GM18951 (cell line): ENCODE measurements around the gene SLC7A6OS.

ENCODE experiments used
- POLR2A ChIP-seq: IDR thresholded peaks from 4 replicates; pipeline ENCODE4 v1.6.1; 2011; ENCODE audit warnings: mild to moderate bottlenecking; ENCODE audit not compliant: insufficient read length, insufficient read depth; ENCODE audit errors: extremely low read depth
- in situ Hi-C: fragments of 300-500 bp; cut with MboI; formaldehyde crosslinking; loops from one replicate; pipeline ENCODE4 v1.12.0; 2022; ENCODE audit warnings: low sequenced_read_pairs, mixed read lengths, inconsistent platforms; ENCODE audit not compliant: unreplicated experiment

Gene SLC7A6OS

GRCh38 chr16:68287276-68288251, 23.2 kb downstream of the SLC7A6OS start:
- in situ Hi-C loops, result no loop called here
- TF ChIP-seq POLR2A, result no peak

GRCh38 chr16:68286153-68287074, 24.3 kb downstream of the SLC7A6OS start:
- TF ChIP-seq POLR2A, result peak; percentile 23
- in situ Hi-C loops, result no loop called here

- no peak for TF ChIP-seq POLR2A
- in situ Hi-C loops, result no loop called here
Observed at GRCh38 chr16:68285683-68286082, 25.1 kb downstream of the SLC7A6OS start.

- in situ Hi-C loops, result no loop called here
Observed at GRCh38 chr16:68284847-68285246, 25.9 kb downstream of the SLC7A6OS start.

GRCh38 chr16:68283801-68284598, 26.7 kb downstream of the SLC7A6OS start:
- in situ Hi-C loops, result no loop called here
- peak; percentile 18 for TF ChIP-seq POLR2A

More at GRCh38 chr16:68284847-68285246, 25.9 kb downstream of the SLC7A6OS start:
- TF ChIP-seq POLR2A, result peak; percentile 31

- in situ Hi-C loops, result no loop called here
- TF ChIP-seq POLR2A, result no peak
Observed at GRCh38 chr16:68283346-68283745, 27.4 kb downstream of the SLC7A6OS start.

- in situ Hi-C loops, result no loop called here
- TF ChIP-seq POLR2A, result no peak
Observed at GRCh38 chr16:68282064-68282452, 28.7 kb downstream of the SLC7A6OS start.

- in situ Hi-C loops, result no loop called here
- TF ChIP-seq POLR2A, result no peak
Observed at GRCh38 chr16:68281368-68282063, 29.2 kb downstream of the SLC7A6OS start.

- TF ChIP-seq POLR2A, result no peak
- in situ Hi-C loops, result no loop called here
Observed at GRCh38 chr16:68279726-68280558, 30.8 kb downstream of the SLC7A6OS start.

- in situ Hi-C loops, result no loop called here
- no peak for TF ChIP-seq POLR2A
Observed at GRCh38 chr16:68276223-68276622, 34.5 kb downstream of the SLC7A6OS start.

GRCh38 chr16:68275611-68276191, 35.0 kb downstream of the SLC7A6OS start:
- no peak for TF ChIP-seq POLR2A
- in situ Hi-C loops, result no loop called here

- in situ Hi-C loops, result no loop called here
- TF ChIP-seq POLR2A, result no peak
Observed at GRCh38 chr16:68274441-68274840, 36.3 kb downstream of the SLC7A6OS start.
